HUES64 (cell line): ENCODE data around the gene MYB.

ENCODE experiments used
- H3K27ac ChIP-seq: 2 replicates; pipeline ENCODE4 v1.7.0; 2013; ENCODE audit warnings: low read depth, low read length, inconsistent platforms
- H3K27me3 ChIP-seq: 2 replicates; pipeline ENCODE4 v1.6.1; 2013; ENCODE audit warnings: mild to moderate bottlenecking, low read length; ENCODE audit not compliant: insufficient read depth
- H3K36me3 ChIP-seq: 2 replicates; pipeline ENCODE4 v1.6.1; 2013; ENCODE audit warnings: mild to moderate bottlenecking, low read length; ENCODE audit not compliant: insufficient read depth
- H3K4me1 ChIP-seq: 2 replicates; pipeline ENCODE4 v1.6.1; 2013; ENCODE audit warnings: mild to moderate bottlenecking, low read length, moderate library complexity; ENCODE audit not compliant: insufficient read depth
- H3K4me3 ChIP-seq: 2 replicates; pipeline ENCODE4 v1.5.1; 2013; ENCODE audit warnings: mild to moderate bottlenecking, low read length, moderate library complexity
- H3K9ac ChIP-seq: 2 replicates; pipeline ENCODE4 v1.6.1; 2013; ENCODE audit warnings: mild to moderate bottlenecking, low read depth, low read length
- H3K9me3 ChIP-seq: 2 replicates; pipeline ENCODE4 v1.6.1; 2013; ENCODE audit warnings: low read depth, low read length; ENCODE audit not compliant: insufficient read depth
- WGBS: fragments of 150-250, 120-280 bp; methylation state at CpG from one replicate; pipeline ENCODE4 v1.1.7; 2013; ENCODE audit warnings: missing lambda C conversion rate; 5-methylcytosine and 5-hydroxymethylcytosine counted together

Gene MYB

DNA sequence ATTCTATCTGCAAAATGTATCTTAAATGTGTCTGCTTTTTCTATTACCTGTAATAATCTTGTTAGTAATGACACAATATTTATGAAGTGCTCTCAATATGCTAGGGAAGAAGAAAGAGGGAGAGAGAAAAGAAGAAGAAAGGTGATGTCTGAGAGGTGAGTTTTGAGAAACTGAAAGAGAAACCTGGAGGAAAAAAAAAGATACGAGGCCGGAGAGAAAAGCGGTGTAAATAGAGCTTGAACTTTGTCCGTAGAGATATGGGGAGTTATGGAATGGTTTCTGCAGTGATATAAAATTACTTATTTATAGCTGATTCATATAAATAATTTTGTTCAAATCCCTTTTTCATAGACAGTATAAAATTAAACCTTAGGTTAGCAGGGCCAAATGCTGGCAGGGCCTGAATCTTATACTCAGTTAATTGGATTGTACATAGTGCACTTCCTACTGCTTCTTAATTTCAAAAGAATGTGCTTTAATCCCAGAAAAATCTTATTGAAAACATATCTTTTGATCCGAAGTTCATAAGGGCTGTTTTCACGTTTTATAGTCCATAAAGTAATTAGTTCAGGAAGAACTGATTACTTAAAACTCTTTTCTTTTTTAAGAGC, 43.0 kb downstream of the MYB start:
- no peaks in the 10 kb centered on the region for H3K27me3 ChIP-seq
- 84% methylated on average over 5 of the region's 6 CpGs for WGBS
- peaks cover 2% of the 10 kb centered on the region; the same call in 1 of the 2 replicates for H3K36me3 ChIP-seq
- H3K4me1 ChIP-seq, result peaks cover 4% of the 10 kb centered on the region; the same call in 1 of the 2 replicates
- H3K9ac ChIP-seq, result no peak overlapping the region
- H3K27ac ChIP-seq, result no peak overlapping the region
- H3K4me3 ChIP-seq, result no peak overlapping the region
- no peaks in the 10 kb centered on the region for H3K9me3 ChIP-seq

DNA sequence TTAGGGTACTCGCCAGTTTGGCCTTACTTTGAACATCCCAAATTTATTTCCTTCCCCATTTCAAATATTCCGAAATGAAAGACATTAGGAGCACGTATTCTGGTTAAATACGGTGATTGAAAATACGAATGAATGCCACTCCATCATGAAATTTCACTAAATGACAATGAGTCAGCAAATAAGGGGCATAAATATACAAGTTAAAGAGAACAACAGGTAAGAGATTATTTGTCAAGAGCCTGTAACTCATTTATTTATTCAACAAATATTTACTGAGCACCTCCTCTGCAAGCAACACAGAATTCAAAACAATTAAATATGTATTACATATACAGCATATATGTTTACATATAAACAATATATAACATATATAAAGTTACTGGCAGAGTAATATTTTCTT, 44.8 kb downstream of the MYB start:
- Histone ChIP-seq H3K9me3 (no peaks in the 10 kb centered on the region), H3K27me3 (no peaks in the 10 kb centered on the region), H3K4me3 (no peak overlapping the region), H3K9ac (no peak overlapping the region), H3K4me1 (peaks cover 4% of the 10 kb centered on the region; the same call in 1 of the 2 replicates), H3K36me3 (no peaks in the 10 kb centered on the region), H3K27ac (no peak overlapping the region)
- 88% methylated on average over 4 of the region's 5 CpGs for WGBS

DNA sequence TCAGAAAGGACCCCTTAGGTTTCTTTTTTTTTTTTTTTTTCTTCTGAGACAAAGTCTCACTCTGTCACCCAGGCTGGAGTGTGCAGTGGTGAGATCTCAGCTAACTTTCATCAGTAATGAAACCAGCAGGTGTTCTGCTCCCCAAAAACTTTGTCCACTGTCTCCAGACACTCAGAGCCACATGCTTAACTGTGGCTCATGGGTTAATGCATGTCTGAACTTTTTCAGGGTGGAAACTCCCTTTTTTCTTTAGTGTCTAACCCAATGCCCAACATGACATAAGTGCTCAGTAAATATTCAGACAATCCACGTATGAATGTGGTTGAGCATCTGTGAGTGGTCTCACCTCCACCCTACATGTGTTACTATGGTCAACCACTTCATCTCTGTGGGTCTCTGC, 45.4 kb downstream of the MYB start:
- no peak overlapping the region for H3K27ac ChIP-seq
- 95% methylated on average over 1 of the region's 1 CpG for WGBS
- H3K27me3 ChIP-seq, result no peaks in the 10 kb centered on the region
- no peaks in the 10 kb centered on the region for H3K36me3 ChIP-seq
- H3K9me3 ChIP-seq, result no peaks in the 10 kb centered on the region
- no peak overlapping the region for H3K9ac ChIP-seq
- H3K4me3 ChIP-seq, result no peak overlapping the region
- peaks cover 4% of the 10 kb centered on the region; the same call in 1 of the 2 replicates for H3K4me1 ChIP-seq

DNA sequence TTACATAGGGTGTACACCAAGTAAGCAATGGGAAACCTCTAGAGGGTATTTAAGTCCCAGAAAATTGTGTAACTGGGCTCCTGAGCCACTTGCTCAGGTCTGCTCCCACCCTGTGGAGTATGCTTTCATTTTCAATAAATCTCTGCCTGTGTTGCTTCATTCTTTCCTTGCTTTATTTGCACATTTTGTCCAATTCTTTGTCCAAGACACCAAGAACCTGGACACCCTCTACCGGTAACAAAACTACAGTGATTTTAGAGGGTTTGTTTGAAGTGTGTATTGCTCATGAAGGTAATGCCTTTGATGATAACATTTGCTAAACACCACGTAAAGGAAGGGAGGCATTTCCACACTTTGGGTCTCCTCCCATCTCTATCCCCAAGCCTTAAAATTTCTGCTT, 46.2 kb downstream of the MYB start:
- Histone ChIP-seq H3K27ac (no peak overlapping the region), H3K4me3 (no peak overlapping the region), H3K9ac (no peak overlapping the region), H3K36me3 (no peaks in the 10 kb centered on the region), H3K27me3 (no peaks in the 10 kb centered on the region), H3K4me1 (peaks cover 4% of the 10 kb centered on the region; the same call in 1 of the 2 replicates), H3K9me3 (no peaks in the 10 kb centered on the region)
- 100% methylated on average over 1 of the region's 2 CpGs for WGBS

DNA sequence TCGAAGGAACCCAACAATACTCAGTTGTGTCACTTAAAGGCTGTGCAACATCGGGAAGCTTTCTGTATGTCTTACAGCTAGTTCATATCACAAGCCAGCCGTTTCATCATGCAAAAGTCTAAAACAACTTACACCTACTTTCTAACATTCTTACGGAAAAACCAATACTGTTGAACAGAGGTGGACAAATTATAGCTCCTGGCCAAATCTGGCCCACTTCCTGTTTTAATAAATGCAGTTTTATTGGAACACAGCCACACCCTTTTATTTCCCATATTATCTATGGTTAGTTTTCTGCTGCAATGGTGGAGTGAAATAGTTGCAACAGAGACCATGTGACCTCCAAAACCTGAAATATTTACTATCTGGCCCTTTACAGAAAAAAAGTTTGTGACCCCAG, 46.6 kb downstream of the MYB start:
- 95% methylated on average over 4 of the region's 4 CpGs for WGBS
- no peak overlapping the region for H3K27ac ChIP-seq

DNA sequence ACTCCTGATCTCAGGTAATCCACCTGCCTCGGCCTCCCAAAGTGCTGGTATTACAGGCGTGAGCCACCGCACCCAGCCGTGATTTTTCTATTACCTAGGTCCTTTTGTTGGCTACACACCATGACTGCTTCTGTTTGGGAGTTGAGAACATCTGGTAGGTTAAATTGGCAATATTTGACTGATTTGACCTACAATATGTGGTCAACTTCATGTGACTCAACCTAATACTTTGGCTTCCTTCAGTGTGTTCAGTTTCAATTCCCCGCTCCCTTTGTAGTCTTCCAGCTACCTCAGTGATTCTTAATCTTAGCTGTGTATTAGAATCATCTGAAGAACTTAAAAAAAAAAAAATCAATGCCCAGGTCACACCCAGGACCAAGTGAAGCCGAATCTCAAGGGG, 47.4 kb downstream of the MYB start:
- no peak overlapping the region for H3K27ac ChIP-seq
- peaks cover 4% of the 10 kb centered on the region; the same call in 1 of the 2 replicates for H3K4me1 ChIP-seq
- H3K36me3 ChIP-seq, result no peaks in the 10 kb centered on the region
- WGBS, result 97% methylated on average over 6 of the region's 6 CpGs
- H3K9me3 ChIP-seq, result no peaks in the 10 kb centered on the region
- no peak overlapping the region for H3K9ac ChIP-seq
- H3K27me3 ChIP-seq, result no peaks in the 10 kb centered on the region
- H3K4me3 ChIP-seq, result no peak overlapping the region

More for the DNA sequence above, 46.6 kb downstream of the MYB start:
- Histone ChIP-seq H3K9ac (no peak overlapping the region), H3K9me3 (no peaks in the 10 kb centered on the region), H3K4me1 (peaks cover 4% of the 10 kb centered on the region; the same call in 1 of the 2 replicates), H3K27me3 (no peaks in the 10 kb centered on the region), H3K4me3 (no peak overlapping the region), H3K36me3 (no peaks in the 10 kb centered on the region)

DNA sequence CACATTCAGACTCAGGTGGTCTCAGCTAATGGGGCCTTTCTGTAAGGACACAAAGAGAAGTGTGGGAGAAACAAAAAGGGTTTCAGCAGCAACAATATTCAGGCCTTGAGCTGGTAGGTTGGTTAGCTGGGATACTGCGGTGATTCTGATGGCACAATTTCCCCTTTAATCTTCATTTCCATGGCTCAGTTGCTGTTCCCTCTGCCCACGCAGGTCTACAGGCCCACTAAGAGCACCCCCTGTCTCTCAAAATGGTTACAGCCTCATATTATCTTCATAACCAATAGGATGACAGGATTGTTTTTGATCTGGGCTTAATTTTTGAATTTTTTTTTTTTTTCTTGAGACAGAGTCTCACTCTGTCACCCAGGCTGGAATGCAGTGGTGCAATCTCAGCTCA, 48.9 kb downstream of the MYB start:
- no peak overlapping the region for H3K27ac ChIP-seq
- 87% methylated on average over 2 of the region's 2 CpGs for WGBS

DNA sequence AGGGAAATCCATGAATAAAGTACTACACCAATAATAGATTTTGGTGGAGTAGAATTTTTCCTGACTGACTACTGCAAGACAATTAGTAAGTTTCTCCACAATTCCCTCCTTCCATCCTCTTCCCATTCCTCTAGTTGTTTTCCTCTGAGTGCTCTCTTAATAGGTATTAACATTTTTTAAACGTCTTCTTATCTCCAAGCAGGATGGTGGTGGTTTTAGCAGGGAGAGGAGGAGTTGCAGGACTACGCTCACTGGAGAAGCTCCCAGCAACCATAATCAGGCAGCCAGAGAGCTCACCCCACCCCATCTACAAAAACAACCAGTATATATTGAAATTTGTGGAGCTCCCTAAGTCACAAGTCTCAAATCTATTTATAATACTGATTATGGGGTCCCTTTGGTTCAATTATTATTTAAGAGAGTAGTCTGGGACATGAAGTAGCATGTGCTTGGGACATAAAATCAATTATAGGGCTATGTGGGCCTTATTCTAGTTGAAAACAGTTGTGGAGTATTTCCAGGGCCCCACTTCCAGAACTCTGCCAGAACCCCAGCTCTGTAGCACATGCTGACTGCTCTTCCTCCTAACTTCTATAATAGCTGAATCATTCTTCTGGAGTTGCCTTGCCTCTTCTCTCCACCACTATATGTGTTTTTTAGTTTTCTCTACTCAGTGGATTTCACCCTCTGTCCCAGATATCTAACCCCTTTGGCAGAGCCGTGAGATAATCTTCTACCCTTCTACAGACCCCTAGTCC, 49.8 kb downstream of the MYB start:
- Histone ChIP-seq H3K4me3 (no peak overlapping the region), H3K9ac (no peak overlapping the region), H3K27ac (no peak overlapping the region), H3K36me3 (no peaks in the 10 kb centered on the region), H3K27me3 (no peaks in the 10 kb centered on the region), H3K4me1 (no peaks in the 10 kb centered on the region), H3K9me3 (no peaks in the 10 kb centered on the region)
- WGBS, result 100% methylated on average over 1 of the region's 3 CpGs

More for the DNA sequence above, 48.9 kb downstream of the MYB start:
- Histone ChIP-seq H3K9ac (no peak overlapping the region), H3K4me1 (peaks cover 4% of the 10 kb centered on the region; the same call in 1 of the 2 replicates), H3K27me3 (no peaks in the 10 kb centered on the region), H3K36me3 (no peaks in the 10 kb centered on the region), H3K4me3 (no peak overlapping the region), H3K9me3 (no peaks in the 10 kb centered on the region)

DNA sequence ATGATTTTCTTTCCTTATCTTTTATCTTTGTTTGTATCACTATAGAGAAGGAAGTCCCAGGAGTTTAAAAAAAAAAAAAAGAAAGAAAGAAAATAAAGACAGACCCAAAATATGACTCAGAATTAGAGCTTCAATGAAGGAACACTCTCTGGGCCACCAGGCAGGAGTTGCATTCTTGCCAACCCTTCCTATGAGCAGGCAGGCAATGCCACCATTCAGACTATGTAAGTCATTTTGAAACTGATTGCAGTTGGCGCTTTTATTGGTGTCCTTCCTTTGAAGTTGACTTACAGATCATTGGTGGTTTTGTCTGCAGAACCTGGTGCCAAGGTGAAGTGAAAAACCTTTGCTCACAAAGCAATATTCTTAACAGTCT, 50.3 kb downstream of the MYB start:
- Histone ChIP-seq H3K4me3 (no peak overlapping the region), H3K9me3 (no peaks in the 10 kb centered on the region), H3K36me3 (no peaks in the 10 kb centered on the region), H3K4me1 (no peaks in the 10 kb centered on the region), H3K27me3 (no peaks in the 10 kb centered on the region), H3K27ac (no peak overlapping the region), H3K9ac (no peak overlapping the region)
- 100% methylated on average over 1 of the region's 1 CpG for WGBS

DNA sequence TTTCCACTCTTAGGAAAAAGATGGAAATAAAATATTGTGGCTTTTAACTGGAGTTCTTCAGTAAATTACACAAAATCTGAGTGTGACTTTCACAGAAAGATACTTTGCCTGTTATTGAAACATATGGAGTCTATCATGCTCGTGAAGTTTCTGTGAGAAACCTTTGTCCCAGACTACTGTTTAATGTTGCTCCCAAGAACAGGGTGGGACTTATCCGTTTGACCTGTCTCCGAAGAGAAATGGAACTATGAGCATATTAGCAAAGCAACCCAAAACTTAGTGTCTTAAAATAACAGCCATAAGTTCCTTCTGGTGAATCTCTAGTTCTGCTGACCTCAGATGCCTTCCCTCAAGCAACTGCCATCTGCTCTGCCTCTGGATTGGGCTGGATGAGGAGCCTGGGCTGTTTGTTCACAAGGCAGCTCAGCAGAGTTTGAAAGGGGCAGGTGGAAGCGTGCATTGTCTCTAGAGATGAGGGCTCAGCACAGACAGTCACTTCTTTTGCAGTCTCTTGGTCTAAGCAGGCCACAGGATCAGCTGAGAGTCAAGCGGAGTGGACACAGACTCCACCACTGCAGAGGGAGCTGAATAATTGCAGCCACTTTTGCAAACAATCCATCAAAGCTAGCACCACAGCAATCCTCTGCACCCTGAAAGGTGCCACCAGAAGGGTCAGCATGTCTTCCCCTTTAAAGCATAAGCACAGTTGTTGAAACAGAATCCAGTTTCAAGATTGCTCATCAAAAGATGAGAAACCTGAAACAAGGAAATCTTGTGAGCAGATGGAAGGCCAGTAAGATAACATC, 52.8 kb downstream of the MYB start:
- Histone ChIP-seq H3K9ac (no peak overlapping the region), H3K27me3 (no peaks in the 10 kb centered on the region), H3K9me3 (no peaks in the 10 kb centered on the region), H3K4me1 (no peaks in the 10 kb centered on the region), H3K36me3 (no peaks in the 10 kb centered on the region), H3K4me3 (no peak overlapping the region), H3K27ac (no peak overlapping the region)
- 92% methylated on average over 5 of the region's 5 CpGs for WGBS

DNA sequence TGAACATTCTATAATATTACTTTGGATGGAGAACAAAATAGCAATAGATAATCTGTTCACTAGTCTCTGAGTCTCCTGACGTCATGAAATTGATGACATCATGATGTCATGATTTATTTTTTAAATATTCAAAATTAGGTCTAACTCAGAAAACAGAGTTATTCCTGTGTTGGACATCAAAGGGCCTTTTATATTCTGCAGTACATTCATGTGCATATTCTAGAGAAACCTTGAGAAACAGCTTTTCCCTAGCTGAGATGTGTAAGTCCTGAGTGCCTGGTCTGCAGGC, 53.3 kb downstream of the MYB start:
- Histone ChIP-seq H3K9ac (no peak overlapping the region), H3K27ac (no peak overlapping the region), H3K27me3 (no peaks in the 10 kb centered on the region), H3K36me3 (no peaks in the 10 kb centered on the region), H3K4me3 (no peak overlapping the region), H3K4me1 (no peaks in the 10 kb centered on the region), H3K9me3 (no peaks in the 10 kb centered on the region)
- WGBS, result no CpG with 5 or more reads among the region's 1 CpG
